HG03095 (cell line): ENCODE results near the gene SULT2B1.
"Not testable (repeated sequence)": the region's sequence is repeated elsewhere in the genome, so short reads cannot be mapped to it uniquely, and the experiment has no call there.

Experiments
- ATAC-seq: cut with Tn5 transposase; IDR thresholded peaks from one replicate; pipeline ENCODE4 v1.9.1; 2021; ENCODE audit warnings: moderate library complexity; ENCODE audit not compliant: unreplicated experiment

The SULT2B1 gene

DNA sequence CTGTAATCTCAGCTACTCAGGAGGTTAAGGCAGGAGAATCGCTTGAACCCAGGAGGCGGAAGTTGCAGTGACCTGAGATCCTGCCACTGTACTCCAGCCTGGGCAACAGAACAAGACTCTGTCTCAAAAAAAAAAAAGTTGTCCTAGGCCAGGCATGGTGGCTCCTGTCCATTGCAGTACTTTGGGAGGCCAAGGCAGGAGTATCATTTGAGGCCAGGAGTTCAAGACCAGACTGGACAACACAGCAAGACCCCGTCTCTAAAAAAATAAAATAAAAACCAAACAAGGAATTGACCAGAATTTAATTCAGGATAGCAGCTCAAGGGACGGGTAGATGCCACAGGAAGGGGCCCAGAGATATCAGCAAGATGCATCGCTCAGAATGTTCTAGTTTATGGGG, 4.9 kb downstream of the SULT2B1 start:
- ATAC-seq: no peak

DNA sequence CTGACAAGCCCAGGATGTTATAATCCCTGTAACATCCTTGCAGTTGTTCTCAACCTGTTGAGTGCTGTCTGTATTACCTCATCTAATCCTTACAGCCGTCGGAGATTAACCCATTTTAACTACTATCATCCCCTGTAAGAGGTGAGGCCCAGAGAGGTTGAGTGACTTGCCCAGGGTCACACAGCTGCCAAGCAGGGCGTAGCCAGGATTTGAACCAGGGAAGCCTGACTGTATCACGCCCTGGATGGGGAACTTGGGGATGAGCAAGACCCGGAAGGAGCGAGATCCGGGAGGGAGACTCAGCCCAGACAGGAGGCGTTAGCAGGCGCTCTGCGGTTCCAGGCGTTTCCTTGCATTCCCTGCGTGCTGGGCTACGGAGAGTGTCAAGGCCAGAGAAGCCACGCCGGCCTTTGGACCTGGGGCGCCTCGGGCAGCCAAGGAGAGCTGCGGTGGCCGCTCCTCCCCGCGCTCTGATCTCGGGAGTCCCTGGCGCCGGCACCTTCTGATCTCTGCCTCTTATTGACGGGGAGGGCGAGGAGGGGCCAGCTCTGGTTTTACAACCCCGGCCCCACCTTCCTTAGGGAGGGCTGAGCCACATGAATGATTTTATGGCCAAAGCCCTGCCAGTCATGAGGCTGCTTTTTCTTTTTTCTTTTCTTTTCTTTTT, 6.2 kb downstream of the SULT2B1 start:
- no peak for ATAC-seq

DNA sequence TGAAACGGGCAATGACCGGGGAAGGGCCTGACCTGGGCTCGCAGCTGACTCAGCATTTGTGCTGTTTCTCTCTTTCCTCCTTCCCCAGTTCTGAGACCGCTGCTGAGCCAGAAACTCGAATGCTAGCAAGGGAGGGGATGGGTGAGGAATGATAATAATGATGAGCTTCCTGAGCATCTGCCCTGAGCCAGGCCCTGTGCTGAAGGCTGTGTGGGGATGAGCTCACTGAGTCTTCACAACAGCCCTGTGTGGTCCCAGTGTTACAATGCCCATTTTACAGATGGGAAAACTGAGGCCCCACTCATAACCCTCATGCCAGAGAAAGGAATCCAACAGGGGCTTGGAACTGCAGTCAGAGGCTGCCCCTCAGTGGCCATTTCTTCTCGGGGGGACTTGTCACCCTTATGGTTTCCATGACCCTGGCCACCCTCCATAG, 8.1 kb downstream of the SULT2B1 start:
- ATAC-seq: no peak

DNA sequence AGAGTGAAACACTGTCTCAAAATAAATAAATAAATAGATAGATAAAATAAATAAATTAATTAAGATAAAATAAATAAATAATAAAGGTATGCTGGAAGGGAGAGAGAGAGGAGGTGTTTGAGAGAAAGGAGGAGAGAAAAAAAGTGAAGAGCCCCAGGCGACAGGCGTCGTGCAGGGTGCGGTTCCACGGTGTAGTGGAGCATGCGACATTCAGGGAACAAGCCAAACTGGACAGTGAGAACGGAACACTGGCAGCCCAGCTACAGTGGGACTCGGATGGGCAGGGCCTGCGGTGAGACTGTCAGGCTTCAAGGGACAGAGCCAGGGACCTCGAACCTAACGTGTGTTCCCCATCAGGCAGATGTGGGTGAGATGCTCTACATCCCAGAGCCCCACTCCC, 9.4 kb downstream of the SULT2B1 start:
- ATAC-seq: no peak

DNA sequence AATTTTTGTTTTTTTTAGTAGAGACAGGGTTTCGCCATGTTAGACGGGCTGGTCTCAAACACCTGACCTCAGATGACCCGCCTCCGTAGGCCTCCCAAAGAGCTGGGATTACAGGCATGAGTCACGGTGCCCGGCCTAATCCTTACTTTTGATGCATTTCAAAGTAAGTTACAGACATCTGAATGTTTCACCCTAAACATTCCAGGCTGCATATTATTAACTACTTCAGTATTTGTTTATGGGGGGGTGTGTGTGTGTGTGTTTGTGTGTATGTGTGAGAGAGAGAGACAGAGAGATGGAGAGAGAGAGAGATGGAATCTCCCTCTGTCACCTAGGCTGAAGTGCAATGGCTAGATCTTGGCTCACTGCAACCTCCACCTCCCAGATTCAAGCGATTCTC, 13.1 kb downstream of the SULT2B1 start:
- ATAC-seq: no peak

DNA sequence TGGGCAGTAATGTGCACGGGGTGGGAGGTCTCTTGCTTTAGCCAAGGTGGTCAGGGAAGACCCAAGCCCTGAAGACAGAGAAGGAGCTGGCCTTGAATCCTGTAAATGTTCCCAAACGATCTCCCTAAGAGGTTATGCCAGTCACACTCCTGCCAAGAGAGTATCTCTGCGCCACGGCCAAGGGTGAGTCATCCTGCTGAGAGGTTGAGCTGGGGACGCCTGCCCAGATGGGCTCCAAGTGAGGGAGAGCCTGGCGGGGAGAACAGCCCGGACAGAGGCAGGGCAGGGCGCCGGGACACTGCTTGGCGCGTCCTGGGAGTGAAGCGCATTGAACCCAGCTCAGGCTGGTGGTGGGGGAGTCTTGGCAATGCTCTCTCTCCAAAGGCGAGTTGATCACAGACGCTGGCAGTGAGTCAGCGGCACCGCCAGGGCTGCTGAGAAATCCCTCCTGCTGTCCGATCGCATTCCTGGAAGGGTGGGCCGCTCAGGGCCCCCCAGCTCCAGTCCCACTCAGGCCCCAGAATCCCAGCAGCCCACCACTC, 16.4 kb downstream of the SULT2B1 start:
- no peak for ATAC-seq

DNA sequence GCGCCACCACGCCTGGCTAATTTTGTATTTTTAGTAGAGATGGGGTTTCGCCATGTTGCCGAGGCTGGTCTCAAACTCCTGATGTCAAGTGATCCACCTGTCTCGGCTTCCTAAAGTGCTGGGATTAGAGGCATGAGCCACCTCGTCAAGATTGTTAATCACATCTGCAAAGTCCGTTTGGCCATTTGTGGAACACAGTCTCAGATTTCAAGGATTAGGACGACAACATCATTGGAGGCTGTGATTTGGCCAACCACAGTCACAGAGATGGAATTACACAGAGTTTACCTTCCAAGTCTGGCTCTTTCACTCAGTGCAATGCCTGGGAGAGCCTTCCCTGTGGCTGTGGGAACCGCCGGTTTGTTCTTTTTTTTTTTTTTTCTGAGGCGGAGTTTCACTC, 17.8 kb downstream of the SULT2B1 start:
- no peak for ATAC-seq

DNA sequence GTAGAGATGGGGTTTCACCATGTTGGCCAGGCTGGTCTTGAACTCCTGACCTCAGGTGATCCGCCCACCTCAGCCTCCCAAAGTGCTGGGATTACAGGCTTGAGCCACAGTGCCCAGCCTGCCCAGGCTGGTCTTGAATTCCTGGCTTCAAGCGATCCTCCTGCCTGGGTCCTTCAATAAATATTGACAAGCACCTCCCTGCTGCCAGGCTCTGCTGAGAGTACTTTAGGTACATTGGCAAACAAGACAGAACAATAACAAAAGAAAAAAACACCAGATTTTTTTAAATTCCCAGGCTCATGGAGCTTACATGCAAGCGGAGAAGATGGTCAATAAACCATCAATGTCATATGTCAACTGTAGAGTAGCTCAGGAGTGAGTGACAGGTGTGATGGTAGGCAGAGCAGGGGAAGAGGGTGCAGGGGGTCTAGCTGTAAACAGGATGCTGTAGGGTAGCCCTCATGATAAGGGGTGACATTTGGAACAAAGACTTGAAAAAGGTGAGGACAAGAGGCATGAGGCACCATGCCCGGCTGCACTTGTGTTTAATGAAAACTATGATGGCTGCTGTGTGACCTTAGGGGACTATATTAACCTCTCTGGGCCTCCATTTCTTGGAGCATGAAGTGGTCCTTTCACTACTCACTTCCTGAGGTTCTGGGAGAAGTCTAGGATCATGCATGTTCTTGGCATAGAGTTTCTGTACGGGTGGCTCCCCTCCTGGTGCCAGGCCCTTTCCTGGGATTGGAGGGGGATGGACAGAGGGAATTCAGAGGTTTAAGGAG, 19.6 kb downstream of the SULT2B1 start:
- no peak for ATAC-seq

DNA sequence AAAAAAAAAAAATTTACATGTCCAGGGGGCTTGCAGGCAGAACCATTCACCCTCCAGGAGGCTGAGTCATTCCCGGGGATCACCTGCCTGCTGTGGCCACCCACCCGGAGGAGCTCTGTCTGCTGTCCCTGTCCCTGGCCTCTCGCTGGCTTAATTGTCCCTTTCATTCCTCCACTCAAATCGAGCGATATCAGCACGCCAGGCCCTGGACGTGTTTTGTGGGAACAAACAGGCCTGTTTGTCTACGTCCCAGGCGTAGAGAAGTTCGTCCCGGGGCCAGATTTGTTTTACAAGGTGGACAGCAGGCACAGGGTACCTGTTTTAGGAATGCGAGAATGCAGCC, 21.2 kb downstream of the SULT2B1 start:
- no peak for ATAC-seq

DNA sequence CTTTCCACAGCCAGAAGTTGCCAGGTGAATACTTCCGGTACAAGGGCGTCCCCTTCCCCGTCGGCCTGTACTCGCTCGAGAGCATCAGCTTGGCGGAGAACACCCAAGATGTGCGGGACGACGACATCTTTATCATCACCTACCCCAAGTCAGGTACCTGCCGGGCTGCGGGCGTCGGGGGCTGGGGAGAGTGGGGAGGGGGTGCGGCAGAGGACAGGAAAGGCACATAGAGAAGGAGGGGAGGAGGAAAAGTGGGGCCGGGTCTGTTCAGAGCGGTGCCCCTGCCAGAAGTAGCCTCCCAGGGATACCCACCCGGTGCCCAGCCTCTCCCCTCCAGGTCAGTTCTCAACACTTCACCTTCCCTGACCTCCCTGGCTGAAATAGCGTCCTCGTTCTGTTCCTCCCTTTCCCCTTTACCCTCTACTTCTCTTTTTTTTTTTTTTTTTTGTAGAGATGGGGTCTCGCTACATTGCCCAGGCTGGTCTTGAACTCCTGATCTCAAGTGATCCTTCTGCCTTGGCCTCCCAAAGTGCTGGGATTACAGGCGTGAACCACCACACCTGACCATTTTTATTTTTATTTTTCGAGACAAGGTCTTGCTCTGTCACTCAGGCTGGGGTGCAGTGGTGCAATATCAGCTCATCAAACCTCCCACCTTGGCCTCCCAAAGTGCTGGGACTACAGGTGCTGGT, 24.1 kb downstream of the SULT2B1 start:
- ATAC-seq: no peak

DNA sequence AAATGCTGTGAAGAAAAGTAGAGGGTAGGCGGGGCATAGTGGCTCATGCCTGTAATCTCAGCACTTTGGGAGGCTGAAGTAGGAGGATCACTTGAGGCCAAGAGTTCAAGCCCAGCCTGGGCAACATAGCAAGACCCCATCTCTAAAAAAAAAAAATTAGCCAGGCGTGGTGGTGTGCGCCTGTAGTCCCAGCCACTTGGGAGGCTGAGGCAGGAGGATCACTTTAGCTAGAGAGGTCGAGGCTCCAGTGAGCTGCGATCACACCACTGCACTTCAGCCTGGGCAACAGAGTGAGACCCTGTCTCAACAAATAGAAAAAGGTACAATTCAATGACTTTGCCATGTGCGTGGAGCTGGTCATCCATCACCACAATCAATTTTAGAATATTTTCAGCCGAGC, 25.9 kb downstream of the SULT2B1 start:
- not testable (repeated sequence) for ATAC-seq

DNA sequence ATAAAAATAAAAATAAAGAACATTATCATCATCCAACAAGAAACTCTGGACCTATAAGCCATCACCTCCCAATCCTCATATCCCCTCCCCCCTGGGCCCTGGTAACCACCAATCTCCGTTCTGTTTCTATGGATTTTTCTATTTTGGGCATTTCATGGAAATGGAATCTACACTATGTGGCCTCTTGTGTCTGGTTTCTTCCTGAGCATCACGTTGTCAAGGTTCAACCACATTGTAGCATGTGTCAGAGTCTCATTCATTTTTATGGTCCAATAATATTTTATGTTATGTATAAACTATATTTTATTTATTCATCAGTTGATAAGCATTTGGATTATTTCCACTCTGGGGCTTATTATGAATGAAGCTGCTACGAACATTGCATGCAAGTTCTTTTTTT, 26.9 kb downstream of the SULT2B1 start:
- no peak for ATAC-seq

DNA sequence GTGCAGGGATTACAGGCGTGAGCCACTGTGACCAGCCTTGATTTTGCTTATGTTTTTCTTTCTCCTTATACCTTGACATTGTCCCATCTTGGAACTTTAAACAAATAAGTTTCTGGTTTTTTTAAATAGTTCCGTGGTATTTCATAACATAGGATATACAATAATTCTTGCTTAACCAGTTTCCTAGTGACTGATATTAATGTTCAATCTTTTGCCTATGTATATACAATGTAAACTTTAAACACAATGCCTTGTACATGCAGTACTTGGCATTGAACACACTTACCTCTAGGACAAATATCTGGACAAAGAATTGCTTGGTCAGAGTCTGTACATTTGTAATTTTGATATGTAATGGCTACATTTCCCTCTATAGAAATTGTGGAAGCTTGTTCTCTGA, 30.2 kb downstream of the SULT2B1 start:
- ATAC-seq: no peak

DNA sequence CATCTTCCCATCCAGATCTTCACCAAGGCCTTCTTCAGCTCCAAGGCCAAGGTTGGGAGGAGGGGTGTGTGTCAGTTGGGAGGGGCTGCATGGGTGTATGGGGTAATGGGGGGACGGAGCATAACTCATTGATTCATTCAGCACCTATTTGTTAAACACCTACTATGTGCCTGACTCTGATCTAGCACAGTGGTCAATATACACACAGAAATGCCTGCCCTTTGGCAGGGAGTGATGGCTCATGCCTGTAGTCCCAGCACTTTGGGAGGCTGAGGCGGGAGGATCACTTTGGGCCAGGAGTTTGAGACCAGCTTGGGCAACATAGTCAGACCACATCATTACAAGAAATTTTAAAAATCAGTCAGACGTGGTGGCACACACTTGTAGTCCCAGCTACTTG, 35.4 kb downstream of the SULT2B1 start:
- ATAC-seq: no peak

DNA sequence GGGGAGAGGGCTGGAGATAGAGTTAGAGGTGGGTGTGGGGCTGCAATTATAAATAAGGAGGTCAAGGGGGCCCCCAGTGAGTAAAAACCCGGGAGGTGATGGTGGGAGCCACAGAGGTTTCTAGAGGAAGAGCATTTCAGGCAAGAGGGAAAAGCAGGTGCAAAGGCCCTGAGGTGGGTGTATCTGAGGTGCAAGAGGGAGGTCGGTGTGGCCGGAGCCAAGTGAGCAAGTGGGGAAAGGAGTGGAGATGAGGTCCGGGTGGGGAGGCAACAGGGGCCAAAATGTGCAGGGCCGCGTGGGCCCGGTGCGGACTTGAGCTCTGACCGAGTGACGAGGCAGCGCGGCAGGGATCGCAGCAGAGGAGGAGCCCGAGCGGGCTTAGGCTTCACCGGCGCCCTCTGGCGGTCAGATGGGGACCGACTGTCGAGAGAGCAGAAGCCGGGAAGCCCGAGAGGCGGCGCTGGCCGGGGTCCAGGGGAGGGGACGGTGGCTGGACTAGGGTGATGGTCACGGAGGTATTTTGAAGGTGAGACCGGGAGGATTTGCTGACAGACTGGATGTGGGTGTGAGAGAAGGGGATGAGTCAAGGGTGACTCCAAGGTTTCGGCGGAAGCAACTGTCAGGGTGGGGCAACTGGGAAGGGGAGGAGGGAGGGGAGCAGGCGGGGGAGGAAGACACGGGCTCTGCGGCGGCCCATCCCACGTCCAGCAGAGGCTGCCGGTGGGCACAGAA, 36.9 kb downstream of the SULT2B1 start:
- ATAC-seq: no peak

DNA sequence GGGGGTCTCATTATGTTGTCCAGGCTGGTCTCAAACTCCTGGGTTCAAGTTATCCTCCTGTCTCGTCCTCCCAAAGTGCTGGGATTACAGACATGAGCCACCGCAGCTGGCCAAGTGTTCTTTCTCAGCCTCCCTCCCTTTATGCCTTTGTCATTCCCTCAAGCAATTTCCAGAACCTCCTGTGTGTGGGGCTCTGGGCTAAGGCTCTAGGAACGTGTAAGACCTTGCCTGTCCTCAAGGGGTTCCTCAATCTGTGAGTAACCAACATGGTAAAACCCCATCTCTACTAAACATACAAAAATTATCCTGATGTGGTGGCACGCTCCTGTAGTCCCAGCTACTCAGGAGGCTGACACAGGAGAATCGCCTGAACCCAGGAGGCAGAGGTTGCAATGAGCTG, 39.0 kb downstream of the SULT2B1 start:
- no peak for ATAC-seq

DNA sequence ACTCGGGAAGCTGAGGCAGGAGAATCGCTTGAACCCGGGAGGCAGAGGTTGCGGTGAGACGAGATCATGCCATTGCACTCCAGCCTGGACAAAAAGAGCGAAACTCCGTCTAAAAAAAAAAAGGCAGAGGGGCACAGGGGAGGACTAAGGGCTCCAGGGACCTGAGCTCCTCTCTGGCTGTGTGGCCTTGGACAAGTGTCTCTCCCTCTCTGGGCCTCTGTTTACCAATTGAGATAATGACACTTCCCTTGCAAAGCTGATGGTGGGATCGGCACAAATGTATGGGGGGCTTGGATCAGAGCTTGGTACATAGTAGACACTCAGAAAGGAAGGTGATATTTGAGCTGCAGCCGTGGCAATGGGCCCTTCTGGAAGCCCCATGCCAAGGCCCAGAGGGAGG, 43.2 kb downstream of the SULT2B1 start:
- no peak for ATAC-seq

DNA sequence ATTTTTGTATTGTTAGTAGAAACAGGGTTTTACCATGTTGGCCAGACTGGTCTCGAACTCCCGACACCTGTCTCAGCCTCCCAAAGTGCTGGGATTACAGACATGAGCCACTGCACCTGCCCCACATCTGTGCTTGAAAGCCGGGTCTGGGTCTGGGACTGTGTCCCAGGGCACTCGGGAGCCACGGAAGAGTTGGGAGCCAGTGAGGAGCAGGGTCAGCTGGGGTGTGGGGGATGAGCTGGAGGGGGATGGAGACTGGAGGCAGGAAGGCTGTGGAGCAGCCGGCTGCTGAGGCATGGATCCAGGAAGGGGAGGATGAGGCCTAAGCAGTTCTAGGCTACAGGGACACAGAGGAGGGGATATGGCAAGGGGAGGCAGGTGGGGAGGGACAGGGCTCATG, 43.9 kb downstream of the SULT2B1 start:
- ATAC-seq: no peak

DNA sequence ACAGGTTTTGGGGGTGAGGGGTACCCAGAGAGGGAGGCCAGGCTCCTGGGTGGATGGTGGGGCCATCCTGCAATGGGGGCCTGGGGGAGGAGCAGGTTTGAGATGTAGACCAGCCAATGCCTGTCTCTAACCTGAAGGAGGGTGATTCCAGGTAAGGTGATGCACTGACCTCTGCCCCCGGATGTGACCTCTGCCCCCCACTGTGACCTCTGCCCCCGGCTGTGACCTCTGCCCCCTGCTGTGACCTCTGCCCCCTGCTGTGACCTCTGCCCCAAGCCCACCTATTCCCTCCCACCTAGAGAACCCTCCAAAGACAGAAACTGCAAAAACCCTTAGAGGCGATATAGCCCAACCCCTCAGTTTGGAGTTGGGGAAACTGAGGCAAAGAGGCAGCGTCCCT, 44.3 kb downstream of the SULT2B1 start:
- no peak for ATAC-seq

DNA sequence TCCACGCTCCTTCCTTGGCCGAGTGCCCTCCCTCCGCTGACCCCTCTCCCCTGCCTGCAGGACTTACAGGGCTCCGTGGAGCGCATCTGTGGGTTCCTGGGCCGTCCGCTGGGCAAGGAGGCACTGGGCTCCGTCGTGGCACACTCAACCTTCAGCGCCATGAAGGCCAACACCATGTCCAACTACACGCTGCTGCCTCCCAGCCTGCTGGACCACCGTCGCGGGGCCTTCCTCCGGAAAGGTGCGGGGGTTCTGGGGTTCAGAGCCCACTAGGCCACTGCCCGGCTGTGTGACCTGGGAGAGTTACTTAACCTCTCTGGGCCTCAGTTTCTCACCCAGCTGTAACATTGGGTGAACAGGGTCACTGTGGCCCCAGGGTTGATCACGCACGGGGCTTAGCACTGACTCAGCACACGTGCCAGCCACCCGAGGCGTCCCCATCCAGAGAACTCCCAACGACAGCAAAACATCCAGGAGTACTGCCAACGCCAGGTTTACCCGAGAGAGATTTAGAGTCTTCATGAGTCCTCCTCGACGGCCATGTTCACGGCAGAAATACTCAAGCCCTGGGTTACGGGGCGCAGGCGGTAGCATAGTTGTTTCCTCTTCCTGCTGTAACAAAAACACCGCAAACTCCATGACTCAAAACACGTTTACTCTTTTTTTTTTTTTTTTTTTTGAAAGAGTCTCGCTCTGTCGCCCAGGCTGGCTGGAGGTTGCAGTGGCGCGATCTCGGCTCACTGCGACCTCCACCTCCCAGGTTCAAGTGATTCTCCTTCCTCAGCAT, 44.9 kb downstream of the SULT2B1 start:
- no peak for ATAC-seq
